Testis (tissue), 2 donors: ENCODE measurements around the gene TAS1R1.

ENCODE experiments used
- POLR2A ChIP-seq: fragments of 450-650 bp; IDR thresholded peaks from one replicate; pipeline ENCODE4 v1.6.1; 2017; ENCODE audit warnings: antibody characterized with exemption, mild to moderate bottlenecking, moderate library complexity
- TF ChIP-seq, protein P1 (sequence below), 3 experiments: fragments of 450-650 bp in 2 of 3; fragments of 200-600 bp in 1 of 3; sonication (generic) in 1 of 3; IDR thresholded peaks; one replicate each; pipeline ENCODE4 v1.5.1; 2016 to 2019; ENCODE audit warnings: antibody characterized with exemption in 3 of 3, mild to moderate bottlenecking in 2 of 3, moderate library complexity in 1 of 3

DNA sequence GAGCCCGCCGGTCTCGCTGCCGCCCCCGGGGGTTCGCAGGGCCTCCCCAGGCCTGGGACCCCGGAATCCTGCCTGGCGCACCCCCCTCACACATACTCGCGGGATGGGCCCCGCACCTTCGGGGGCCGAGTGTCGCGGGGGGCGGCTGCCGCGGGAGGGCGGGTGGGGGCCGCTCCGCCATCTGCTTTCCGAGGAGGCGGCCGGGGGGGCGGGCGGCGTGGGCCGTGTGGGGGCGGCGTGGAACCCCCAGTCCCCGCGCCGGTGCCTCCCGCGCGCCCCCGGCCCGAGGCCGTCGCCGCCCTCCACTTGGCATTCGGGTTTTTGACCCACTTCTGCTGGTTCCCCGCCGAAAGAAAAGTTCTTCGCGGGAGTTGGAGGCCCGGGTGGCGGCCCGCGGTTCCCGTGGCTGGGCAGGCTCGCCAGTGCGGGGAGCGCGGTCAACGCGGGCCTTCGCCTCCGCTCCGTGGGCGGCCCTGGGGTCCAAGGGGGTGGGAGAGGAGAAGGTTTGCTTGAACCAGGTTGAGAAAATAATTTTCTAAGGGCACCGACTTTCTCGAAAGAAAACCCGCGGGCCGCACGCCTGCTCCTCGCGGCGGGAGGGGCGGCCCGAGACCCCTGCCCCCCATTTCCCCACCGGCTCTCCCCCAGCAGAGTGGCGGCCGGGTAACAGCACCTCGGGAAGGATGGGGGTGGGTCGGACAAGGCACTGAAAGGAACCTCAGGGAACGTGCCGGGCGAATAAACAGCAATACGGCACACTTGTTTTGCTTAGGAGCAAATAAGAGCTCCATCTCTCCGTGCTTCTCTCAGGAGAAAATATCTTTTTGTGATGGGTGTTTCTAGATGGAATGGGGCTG is 60.0 kb downstream of the TAS1R1 start:
- TF ChIP-seq, protein P1, sequence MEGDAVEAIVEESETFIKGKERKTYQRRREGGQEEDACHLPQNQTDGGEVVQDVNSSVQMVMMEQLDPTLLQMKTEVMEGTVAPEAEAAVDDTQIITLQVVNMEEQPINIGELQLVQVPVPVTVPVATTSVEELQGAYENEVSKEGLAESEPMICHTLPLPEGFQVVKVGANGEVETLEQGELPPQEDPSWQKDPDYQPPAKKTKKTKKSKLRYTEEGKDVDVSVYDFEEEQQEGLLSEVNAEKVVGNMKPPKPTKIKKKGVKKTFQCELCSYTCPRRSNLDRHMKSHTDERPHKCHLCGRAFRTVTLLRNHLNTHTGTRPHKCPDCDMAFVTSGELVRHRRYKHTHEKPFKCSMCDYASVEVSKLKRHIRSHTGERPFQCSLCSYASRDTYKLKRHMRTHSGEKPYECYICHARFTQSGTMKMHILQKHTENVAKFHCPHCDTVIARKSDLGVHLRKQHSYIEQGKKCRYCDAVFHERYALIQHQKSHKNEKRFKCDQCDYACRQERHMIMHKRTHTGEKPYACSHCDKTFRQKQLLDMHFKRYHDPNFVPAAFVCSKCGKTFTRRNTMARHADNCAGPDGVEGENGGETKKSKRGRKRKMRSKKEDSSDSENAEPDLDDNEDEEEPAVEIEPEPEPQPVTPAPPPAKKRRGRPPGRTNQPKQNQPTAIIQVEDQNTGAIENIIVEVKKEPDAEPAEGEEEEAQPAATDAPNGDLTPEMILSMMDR (IDR thresholded peaks at IDR 0.05): no peak
- TF ChIP-seq POLR2A: no peak
